Activated CD8-positive, alpha-beta memory T cell treated with anti-CD3 and anti-CD28 coated beads, Interleukin-2, amount 50 U/mL, for 48 hours (primary cell): ENCODE data around the gene GPR34.
"Not testable (repeated sequence)": the region's sequence is repeated elsewhere in the genome, so short reads cannot be mapped to it uniquely, and the experiment has no call there.

Experiments used
- DNase-seq: peaks from one replicate; pipeline ENCODE4 v3.0.0-alpha.2; 2020

The GPR34 gene, protein sequence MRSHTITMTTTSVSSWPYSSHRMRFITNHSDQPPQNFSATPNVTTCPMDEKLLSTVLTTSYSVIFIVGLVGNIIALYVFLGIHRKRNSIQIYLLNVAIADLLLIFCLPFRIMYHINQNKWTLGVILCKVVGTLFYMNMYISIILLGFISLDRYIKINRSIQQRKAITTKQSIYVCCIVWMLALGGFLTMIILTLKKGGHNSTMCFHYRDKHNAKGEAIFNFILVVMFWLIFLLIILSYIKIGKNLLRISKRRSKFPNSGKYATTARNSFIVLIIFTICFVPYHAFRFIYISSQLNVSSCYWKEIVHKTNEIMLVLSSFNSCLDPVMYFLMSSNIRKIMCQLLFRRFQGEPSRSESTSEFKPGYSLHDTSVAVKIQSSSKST

DNA sequence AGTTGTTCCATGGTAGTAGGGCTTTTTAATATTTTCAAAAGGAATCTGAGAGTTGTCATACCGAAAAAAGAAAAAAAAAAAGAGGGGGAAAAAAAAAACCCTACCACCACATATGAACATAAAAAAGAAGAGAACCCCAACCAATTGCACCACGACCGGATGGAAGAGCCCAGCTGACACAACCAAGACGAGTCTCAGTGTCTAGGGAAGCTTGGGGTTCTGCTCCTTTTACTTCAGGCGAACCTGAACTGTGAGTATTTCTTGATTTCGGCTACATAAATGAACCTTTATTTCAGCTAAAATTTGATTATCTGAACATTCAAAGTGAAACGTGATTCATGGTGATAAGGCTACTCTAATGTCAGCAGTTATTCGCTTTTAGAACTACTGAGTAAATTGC, at the start of gene GPR34:
Gene GPR34 (plus strand): TSS at position 139 of the 400 bp plus-strand sequence. CDS start 6,661 bp downstream, outside the sequence.
- DNase-seq = no peak

DNA sequence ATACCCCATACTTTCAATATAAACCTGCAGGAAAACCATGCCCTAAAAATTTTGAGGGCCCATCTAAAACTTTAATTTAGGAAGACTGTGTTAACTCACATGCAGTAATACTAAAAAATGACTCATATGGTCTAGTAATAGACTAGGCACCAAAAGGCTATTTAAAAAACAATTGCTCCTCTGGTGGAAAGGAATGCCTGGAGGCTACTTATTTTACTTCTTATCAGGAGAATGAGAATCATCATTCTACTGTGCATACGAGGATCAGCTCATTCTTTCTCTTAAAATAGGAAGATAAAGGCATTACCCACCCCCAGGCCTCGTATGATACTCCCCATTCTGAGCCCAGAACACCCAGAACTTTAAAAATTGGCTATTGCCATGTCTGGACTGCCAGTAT, 42.6 kb upstream of the GPR34 start:
- not testable (repeated sequence) for DNase-seq

DNA sequence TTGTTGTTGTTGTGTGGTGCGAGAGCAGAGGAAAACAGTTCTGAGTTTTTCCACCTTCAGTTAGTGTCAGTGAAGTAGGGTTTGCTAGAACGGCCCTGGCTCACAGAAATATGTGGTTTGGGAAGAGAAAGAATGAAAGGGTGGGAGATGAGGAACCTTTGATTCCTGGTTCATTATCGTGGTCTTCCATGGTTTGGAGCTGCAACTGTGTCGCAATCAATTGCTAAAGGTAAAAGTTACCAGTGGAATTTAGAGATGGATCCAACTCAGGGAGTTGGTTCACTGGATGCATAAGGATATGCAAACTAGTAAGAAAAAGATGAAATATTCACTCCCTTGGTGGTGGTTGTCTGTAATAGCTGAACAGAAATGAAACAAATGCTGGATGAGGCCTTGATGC, 35.6 kb upstream of the GPR34 start:
- no peak for DNase-seq

DNA sequence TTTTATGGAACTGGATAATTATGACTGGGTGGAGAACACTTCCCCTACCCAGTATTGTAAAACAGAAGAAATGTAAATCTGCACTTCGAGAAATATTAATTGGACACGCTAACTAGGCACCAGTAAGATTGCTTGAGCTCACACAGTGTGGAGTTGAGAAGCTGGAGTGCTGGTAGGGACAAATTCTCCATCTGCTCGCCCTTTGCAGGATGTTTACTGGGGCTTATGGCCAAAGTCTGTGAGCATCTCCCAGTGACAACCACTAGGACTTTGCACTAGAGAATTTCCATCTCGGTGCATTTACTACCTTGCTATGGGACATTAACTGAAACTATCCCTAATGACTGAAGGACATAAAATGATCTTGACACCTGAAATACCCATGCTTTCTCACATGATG, 33.7 kb upstream of the GPR34 start:
- DNase-seq = no peak

DNA sequence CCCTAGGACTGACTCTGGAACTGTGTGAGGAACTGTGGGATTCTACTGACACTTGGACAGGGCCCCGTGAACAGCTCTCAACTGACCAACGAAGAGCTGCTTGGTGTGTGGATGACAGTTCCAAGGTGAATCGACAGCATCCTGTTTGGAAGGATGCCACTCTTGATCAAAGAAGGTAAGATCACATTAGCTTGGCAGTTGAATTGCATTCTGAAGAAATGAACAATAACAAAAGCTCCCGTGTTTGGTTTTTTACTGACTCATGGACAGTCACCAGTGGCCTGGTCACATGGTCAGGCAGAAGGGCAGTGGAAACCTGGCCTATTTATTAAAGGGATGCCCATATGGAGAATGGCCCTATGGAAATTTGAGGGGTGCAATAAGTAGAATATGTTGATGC, 33.1 kb upstream of the GPR34 start:
- no peak for DNase-seq

DNA sequence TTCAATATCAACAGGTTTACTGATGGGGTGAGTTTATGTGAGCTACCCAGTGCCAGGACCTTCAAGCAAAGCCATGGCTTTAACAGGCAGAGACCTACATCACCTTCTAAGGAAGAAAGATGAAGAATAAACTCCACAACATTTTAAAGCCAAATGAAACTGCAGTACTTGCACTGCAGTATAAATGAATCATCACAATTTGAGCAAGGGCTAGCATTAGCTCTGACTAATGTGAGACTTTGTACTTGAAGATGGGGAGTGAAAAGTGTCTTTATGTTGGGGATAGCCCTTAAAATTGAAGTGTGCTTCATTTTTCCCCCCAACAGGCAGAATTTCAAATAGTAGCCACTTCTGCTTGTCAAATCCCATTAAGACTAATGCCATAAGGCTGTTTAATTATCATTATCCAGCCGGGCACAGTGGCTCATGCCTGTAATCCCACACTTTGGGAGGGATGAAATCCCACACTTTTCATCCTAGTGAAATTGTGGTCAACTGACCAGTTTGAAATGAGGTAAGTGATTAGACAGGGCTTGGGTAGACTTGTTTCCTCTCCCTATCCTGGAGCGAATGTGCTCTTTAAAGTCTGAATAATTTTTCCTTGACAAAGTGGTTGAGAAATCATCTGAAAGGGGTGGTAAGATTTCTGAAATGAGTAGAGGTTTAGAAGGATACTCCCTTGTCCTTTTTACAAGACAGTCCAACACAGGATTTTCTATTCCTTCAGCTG, 27.2 kb upstream of the GPR34 start:
- no peak for DNase-seq

DNA sequence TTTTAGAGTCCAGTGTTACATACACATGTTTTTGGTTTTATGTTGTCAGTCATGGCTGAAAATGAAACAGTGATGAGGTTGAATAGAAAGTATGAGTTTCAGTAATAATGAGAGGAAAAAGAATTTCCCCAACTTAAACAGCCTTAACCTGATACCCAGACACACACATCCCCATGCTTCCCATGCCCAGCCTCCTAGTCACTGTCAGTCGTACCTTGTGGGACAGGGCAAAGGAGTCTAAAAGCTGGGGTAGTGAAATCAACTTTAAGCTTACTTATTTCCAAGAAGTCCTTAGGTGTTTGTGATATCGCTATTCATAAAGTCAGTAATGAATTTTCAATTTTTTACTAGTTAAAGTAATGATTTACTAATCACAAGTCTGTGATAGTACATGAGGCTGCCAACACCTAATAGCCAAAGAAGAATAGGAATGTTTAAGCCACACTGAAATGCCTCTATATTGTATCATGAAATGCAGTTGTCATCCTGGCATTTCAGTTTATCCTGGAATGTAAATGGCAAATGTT, 24.3 kb upstream of the GPR34 start:
- no peak for DNase-seq

DNA sequence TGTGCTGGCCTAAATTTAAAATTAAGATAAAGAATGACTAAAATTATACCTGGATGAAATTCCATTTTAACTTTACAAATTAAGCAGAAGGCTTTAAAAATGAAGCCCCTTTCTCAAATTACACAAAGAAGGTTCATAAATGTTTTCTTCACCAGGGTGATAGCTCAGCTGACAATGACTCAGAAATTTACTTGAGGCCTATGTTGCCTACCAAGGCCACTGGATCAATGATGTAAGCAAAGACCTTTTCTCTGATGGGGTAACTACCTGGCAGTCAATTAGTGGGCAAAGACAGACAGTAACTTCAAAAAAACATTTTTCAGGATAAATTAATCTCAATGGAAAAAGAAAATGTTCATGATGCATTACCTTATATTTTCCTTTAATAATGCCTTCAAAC, 23.9 kb upstream of the GPR34 start:
- DNase-seq = no peak

DNA sequence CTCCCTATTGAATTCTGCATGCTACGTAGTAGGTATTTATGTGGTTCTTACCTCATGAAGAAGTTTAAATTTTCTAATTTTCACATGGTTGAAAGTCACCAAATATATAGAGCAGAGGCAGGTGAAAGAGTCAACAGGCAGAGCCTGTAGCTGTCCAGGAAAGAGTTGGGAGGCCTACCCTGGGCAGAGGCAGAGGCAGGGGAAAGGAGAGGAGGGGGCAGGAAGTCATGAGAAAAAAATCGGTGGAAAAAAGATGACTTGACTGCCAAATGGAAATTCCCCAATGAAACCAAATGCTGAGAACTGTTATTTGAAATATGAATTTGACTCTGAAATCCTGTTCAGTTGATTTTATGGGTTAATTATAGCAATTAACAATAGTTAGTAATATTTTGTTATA, 23.1 kb upstream of the GPR34 start:
- DNase-seq = no peak

DNA sequence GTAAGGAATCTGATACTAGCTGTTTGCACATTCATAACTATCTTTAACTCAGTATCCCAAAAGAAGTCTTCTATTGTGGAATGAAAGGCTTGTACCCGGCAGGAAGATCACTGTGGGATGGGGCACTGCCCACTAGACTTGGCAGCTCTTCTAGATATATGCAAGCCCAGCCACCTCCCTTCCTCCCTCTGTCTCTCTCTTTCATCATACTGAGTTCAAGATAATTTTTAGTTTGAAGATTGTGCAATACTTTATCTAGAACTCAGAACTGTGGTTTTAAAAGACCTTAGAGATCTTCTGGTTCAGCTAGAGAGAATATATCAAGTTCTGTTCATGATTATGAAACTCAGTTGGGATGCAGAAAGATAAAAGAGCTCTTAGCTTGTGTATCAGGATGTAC, 22.5 kb upstream of the GPR34 start:
- DNase-seq = no peak

DNA sequence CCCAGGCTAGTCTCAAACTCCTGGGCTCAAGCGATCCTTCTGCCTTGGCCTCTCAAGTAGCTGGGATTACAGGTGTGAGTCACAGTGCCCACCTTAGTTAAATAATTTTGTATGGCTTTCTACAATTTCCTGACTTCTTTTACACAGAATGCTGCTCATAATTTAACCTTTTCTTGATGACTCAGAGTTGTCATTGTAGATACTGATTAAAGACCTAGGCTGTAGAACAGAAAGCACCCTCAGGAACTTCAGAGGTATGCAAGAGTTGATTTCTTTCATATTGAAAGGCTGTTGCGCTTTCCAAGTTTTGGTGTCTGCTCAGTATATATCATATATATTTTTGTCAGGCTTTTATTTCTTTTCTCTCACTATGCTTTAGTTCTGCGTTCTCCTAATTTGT, 21.1 kb upstream of the GPR34 start:
- no peak for DNase-seq

DNA sequence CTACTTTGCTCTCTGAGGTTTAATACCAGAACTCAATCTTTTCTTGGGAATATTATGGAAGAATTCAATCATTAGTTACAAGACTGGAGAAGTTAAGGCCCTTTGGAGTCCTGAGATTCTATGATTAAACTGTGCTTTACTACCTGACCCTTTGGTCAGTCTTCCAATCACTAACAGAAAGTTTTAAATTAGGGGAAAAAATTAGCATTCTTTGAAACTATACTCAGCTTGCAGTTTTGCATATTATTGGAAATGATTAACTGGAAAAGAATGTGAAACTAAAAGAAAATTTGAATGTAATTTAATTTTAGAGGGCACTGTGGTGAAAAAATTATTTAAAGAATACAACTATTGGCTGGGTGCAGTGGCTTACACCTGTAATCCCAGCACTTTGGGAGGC, 18.7 kb upstream of the GPR34 start:
- no peak for DNase-seq

DNA sequence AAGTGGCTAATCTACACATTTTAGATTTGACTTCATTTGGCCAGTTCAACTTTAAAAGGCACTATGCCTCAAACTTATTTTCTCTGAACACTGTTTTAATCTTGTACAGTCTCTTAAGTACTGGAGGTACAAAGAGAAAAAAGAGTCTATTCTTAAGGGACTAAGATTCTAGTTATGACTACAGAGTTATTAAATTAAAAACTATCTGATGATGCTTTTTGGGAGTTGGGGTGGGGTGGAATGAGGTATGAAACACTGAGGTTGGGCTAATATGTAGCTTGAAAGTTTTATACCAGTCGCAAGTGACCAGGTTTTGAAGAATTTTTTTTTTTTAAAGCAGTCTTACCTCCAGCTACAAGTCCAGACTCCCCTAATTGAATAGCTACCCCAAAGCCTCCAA, 17.7 kb upstream of the GPR34 start:
- DNase-seq = no peak

DNA sequence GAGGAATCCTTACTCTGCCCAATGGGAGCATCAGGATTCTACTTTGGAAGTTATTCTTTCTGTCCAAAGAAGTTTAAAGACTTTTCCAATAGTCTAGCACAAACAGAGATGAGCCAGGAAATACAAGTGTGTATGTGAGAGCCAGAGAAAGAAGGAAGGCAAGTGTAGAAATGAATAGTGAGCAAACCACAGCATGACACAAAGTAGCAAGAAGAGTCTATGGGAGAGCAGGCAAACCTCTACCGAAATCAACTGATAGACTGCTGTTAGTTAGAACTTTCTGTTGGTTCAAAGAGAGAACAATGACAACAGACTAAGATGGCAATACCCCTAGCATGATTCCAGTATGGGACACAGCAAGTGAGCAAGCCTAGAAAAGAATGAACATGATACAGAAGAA, 16.1 kb upstream of the GPR34 start:
- DNase-seq = no peak

DNA sequence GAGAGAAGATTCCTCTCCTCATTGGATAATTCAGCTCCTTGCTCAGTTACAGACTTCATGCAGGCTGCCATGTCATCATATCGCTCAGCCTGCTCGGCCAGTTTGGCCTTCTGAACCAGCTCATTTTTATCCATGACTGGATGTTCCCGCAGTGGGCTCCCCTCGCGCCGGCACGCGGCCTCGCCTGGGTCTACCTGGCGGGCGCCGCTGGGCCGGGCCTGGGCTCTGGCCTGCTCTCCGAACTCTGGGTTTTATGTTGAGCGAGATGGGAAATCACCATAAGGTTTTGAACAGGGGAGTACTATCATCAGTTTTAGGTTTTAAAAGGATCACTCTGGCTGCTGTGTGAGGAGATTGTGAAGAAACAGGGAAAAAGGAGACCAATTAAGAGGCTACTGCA, 12.4 kb upstream of the GPR34 start:
- not testable (repeated sequence) for DNase-seq

DNA sequence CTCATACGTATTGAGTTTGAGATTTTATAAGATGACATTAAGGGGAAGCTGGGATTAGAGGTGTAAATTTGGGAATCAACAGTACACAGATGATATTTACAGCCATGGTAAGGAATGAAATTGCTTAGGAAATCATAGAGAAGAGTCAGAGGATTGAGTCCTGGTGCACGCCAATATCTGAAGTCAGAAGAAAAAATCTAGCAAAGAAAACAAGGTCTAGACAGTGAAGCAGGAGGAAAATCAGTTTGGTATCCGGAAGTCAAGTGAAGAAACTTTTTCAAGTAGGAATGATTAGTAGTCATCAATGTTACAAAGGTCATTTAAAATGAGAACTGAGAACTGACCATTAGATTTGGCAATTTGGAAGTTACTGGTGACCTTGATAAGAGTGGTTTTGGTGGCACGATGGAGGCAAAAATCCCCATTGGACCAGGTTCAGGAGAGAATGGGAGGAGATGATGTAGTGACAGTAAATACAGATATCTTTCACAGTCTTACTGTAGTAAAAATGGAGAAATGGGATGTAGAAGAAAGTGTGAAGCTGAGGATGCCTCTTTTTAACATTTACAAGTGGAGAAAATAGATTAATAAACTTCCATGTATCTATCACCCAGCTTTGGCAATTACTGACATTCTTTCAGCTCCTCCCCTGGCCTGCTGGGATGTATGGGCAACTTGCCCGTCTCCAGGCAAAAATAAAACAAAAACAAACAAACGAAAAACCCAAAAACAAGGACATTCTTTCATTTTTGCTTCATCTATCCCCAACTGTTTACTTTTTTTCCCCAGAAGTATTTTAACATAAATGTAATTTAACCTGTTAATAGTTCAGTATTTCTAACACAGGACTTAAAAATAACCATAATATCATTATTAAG, 11.4 kb upstream of the GPR34 start:
- no peak for DNase-seq

DNA sequence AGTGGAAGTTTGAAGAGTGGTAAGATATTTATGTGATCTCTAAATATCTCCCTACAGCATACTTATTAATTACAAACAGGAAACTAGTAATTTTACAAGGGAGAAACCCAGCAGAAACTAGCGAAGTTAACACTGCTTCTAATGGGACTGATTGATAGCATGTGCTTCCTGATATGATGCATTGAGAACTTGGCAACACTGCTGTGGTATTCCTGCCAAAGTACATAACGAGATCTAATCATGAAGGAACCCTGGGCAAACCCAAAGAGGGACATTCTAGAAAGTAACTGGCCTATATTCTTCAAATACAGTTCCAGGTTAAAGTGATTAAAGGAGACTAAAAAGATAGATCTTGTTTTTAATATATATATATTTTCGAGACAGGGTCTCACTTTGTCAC, 4.6 kb upstream of the GPR34 start:
- DNase-seq = no peak

DNA sequence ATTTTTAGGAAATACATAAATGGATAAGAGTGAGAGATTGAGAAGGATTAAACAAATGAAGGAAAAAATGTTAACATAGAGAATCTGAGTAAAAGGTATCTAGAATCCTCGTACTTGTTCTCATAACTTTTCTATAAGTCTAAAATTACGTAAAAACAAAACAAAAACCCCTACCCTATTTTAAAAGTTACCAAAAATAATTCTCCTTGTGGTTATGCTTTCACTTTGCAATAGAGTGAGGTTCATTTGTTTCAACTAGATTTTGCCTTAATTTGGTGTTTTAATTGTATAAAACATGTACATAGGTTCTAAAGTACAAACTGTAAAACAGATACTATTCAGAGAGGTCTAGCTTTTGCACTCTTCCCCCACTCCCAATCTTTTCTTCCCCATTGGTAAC, 3.8 kb upstream of the GPR34 start:
- DNase-seq = no peak

DNA sequence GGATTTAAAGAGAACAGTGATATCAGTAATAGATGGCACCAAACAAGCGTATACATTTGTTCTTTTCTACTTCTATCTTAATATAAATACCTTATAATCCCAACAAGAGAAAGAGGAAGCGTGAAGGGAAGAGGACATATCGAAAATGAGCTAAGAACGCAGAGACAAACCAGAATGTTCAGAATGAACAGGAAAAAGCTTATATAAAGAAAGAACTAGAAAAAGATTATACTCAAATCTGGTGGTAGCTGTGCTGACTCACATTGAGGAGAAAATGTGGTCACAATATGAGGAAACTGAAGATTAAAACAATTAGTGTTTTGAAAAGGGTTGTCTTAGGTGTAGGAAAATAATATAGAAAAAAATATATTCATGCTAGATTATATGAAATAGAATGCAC, 2.0 kb upstream of the GPR34 start:
- no peak for DNase-seq

DNA sequence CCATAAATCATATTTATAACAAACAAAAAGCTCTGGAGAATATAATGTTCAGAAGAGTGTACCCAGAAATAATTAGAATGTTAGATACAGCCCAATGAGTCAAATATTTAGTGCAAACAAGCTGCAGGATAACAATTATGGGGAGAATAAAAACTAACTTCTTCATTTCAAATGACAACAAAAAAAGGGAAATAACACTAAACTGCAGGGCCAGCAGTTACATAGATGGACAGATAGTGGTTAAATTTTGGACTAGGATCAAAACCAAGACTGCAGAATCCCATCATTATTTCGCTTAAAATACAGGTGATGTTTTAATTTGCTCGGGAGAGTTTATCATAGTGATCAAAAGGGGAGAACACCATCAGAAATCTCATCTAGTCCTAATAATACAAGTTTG, 617 bp upstream of the GPR34 start:
- no peak for DNase-seq

DNA sequence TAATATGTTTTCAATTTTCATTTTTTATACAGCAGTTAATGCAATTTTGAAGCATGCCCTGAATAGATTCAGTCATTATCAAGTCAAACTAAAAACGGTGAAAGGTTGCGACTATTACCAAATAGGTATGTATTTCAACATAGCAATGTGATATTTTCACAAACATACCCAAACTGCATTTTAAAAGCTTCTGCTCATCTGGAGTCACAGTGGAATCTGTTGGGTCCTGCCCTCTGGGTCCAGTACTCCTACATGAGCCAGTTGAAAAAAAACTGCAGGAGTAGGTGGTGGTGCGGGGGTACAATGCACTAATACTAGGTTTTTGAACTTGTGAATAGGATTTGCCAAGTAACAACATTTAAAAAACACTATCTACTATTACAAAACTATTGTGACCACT, 938 bp downstream of the GPR34 start:
- DNase-seq = no peak

DNA sequence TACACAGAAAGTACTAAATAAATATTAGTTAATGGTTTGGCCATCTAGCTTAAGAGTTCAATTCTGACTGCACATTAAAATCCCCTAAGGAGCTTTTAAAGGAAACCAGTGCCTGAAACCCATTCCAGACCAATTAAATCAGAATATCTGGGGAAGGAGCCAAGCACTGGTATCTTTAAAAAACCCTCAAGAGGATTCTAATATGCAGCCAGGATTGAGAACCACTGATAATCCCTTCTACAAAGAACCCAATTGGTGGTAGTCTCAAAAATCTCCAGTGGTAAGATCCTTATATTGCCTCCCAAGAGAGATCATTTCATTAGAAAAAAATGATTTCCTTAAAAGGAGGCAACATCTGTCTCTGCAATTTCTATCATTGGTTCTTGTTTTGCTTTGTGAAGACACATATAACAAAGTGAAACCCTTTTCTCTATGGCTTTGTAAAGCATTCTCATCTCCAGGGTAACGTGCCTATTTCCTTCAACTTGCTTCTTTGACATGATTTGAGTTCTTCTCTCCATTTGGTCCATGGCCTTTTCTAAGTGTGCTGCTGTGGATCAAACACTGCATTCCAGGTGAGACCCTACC, 3.5 kb downstream of the GPR34 start:
- no peak for DNase-seq

DNA sequence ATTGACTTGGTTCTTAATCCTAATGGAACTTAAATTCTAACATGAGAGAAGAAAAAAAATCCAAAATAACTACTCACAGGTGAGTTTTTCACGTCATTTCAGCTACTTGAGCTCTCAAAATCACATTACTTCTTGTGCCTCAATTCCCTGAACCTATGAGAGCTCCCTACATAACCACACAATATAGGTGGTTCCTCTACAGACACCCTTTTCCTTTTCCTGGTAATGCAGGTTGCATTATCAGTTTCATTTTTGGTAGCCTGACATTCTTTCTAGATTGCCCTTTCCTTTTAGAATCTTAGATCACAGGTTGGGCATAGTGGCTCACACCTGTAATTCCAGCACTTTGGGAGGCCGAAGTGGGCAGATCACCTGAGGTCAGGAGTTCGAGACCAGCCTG, 4.3 kb downstream of the GPR34 start:
- no peak for DNase-seq
